Measurements from ENCODE around the gene ANO9. TPM values are rescaled to one million over a fixed set of nuclear protein-coding genes. Genes with fewer than 3 reads are reported as not detected.
"Not testable (repeated sequence)": the region's sequence is repeated elsewhere in the genome, so short reads cannot be mapped to it uniquely, and the experiment has no call there.

Gene ANO9
- total RNA-seq, 1 donor from 2014 or later: 31.0 TPM

DNA sequence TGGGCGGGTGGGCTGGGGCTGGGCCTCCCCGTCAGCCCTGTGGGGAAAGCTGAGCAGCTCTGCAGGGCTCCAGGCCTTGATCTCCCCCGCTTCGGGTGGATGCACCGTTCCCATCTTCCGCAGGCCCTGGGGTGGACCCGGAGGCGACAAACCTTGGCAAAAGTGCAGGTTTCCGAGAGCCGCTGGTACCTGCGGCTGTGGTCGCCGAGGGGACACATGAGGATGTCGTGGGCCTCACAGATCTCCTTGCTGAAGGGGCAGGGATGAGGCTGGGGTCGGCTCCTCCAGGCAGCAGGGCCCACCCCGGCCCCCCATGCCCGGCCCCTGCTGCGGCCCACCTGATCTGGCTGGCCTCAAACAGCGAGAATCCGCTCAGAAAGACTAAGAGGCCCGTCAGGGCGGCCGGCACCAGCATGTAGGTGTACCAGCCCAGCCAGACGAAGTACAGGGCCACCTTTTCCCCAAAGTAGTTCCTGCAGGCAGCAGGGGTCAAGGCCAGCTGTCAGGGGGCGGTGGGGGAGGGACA lies 11.8 kb downstream of the ANO9 start:
- no peaks in the 10 kb centered on the region for H3K4me1 Mint-ChIP-seq (ENCODE audit: low read depth)
- no peak for DNase-seq (ENCODE audit: low spot score, unreplicated experiment)
- TF ChIP-seq, protein P1, sequence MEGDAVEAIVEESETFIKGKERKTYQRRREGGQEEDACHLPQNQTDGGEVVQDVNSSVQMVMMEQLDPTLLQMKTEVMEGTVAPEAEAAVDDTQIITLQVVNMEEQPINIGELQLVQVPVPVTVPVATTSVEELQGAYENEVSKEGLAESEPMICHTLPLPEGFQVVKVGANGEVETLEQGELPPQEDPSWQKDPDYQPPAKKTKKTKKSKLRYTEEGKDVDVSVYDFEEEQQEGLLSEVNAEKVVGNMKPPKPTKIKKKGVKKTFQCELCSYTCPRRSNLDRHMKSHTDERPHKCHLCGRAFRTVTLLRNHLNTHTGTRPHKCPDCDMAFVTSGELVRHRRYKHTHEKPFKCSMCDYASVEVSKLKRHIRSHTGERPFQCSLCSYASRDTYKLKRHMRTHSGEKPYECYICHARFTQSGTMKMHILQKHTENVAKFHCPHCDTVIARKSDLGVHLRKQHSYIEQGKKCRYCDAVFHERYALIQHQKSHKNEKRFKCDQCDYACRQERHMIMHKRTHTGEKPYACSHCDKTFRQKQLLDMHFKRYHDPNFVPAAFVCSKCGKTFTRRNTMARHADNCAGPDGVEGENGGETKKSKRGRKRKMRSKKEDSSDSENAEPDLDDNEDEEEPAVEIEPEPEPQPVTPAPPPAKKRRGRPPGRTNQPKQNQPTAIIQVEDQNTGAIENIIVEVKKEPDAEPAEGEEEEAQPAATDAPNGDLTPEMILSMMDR (IDR thresholded peaks at IDR 0.05; ENCODE audit: unreplicated experiment): no peak
- H3K36me3 Mint-ChIP-seq (ENCODE audit: insufficient read depth): peaks cover 2% of the 10 kb centered on the region
- H3K27ac Mint-ChIP-seq: no peak overlapping the region
- H3K9me3 Mint-ChIP-seq (ENCODE audit: low read depth): no peaks in the 10 kb centered on the region
- peaks cover 8% of the 10 kb centered on the region for H3K27me3 Mint-ChIP-seq
- no peak overlapping the region for H3K4me3 Mint-ChIP-seq (ENCODE audit: low read depth)

DNA sequence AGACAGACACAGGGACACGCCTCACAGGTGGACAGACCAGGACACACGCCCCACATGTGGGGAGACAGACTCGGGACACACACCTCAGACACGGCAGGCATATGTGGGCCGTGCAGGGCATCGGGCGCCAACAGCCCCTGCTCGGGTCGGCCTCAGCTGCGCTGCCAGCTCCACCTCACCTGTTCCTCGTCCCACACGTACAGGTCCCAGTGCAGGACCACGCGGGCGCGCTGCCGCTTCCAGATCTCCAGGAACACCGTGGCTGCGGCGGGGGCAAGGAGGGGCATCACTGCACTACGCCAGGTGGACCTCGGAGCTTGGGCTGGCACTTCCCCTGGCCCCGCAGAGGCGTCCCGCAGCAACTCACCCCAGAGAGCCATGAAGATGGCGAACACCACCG lies 12.4 kb downstream of the ANO9 start:
- DNase-seq (ENCODE audit: low spot score, unreplicated experiment): no peak

GRCh38 chr11:428295-428694 lies 13.5 kb downstream of the ANO9 start:
- Mint-ChIP-seq H3K27ac (no peak overlapping the region), H3K27me3 (peaks cover 19% of the 10 kb centered on the region), H3K9me3 (ENCODE audit: low read depth) (no peaks in the 10 kb centered on the region), H3K4me1 (ENCODE audit: low read depth) (no peaks in the 10 kb centered on the region), H3K36me3 (ENCODE audit: insufficient read depth) (peaks cover 2% of the 10 kb centered on the region), H3K4me3 (ENCODE audit: low read depth) (no peak overlapping the region)
- TF ChIP-seq, protein P1 (IDR thresholded peaks at IDR 0.05; ENCODE audit: unreplicated experiment): no peak
- no peak for DNase-seq (ENCODE audit: low spot score, unreplicated experiment)

More for the DNA sequence above, 12.4 kb downstream of the ANO9 start:
- no peaks in the 10 kb centered on the region for H3K4me1 Mint-ChIP-seq (ENCODE audit: low read depth)
- H3K27ac Mint-ChIP-seq: no peak overlapping the region
- H3K36me3 Mint-ChIP-seq (ENCODE audit: insufficient read depth): peaks cover 2% of the 10 kb centered on the region
- peaks cover 13% of the 10 kb centered on the region for H3K27me3 Mint-ChIP-seq
- TF ChIP-seq, protein P1 (IDR thresholded peaks at IDR 0.05; ENCODE audit: unreplicated experiment): no peak
- no peaks in the 10 kb centered on the region for H3K9me3 Mint-ChIP-seq (ENCODE audit: low read depth)
- no peak overlapping the region for H3K4me3 Mint-ChIP-seq (ENCODE audit: low read depth)

DNA sequence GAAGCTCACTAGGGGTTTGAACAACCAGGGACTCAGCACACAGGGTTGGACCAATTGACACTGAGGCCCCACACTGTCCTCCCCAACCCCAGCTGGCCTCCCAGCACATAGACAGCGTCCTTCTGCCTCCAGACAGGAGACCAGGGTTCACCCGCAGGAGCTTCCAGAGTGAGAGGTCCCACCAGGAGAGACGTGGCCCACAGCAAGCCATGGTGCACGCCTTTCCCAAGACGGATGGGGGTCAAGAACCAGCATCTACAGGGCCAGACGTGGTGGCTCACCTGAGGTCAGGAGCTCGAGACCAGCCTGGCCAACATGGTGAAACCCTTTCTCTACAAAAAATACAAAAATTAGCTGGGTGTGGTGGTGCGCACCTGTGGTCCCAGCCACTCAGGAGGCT lies 15.0 kb downstream of the ANO9 start:
- Mint-ChIP-seq H3K36me3 (ENCODE audit: insufficient read depth) (peaks cover 2% of the 10 kb centered on the region), H3K9me3 (ENCODE audit: low read depth) (no peaks in the 10 kb centered on the region), H3K4me3 (ENCODE audit: low read depth) (no peak overlapping the region), H3K27ac (no peak overlapping the region), H3K4me1 (ENCODE audit: low read depth) (no peaks in the 10 kb centered on the region), H3K27me3 (peaks cover 25% of the 10 kb centered on the region)
- no peak for DNase-seq (ENCODE audit: low spot score, unreplicated experiment)
- TF ChIP-seq, protein P1 (IDR thresholded peaks at IDR 0.05; ENCODE audit: unreplicated experiment): no peak

DNA sequence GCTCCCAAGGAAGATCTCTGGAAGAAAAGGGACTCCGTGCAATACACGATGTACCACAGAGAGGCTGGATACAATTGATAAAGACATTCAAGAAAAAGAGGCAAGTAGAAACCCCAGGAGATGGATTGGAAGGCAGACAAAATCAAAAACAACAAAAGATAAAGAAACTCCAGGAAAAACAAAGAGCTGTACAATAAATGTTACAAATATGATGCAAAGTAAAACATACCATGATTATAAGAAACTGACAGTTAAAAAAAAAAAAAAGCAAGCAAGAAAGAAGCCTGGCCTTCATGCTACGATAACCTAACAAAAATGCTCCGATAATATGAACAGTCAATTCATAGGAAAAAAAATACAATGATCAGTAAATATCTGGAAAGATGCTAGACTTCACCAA lies 16.5 kb downstream of the ANO9 start:
- DNase-seq (ENCODE audit: low spot score, unreplicated experiment): no peak
- peaks cover 25% of the 10 kb centered on the region for H3K27me3 Mint-ChIP-seq
- no peaks in the 10 kb centered on the region for H3K9me3 Mint-ChIP-seq (ENCODE audit: low read depth)
- no peak overlapping the region for H3K4me3 Mint-ChIP-seq (ENCODE audit: low read depth)
- peaks cover 2% of the 10 kb centered on the region for H3K36me3 Mint-ChIP-seq (ENCODE audit: insufficient read depth)
- no peaks in the 10 kb centered on the region for H3K4me1 Mint-ChIP-seq (ENCODE audit: low read depth)
- H3K27ac Mint-ChIP-seq: no peak overlapping the region
- TF ChIP-seq, protein P1 (IDR thresholded peaks at IDR 0.05; ENCODE audit: unreplicated experiment): no peak

- H3K27ac Mint-ChIP-seq; H3K4me3 Mint-ChIP-seq (ENCODE audit: low read depth); H3K36me3 Mint-ChIP-seq (ENCODE audit: insufficient read depth); H3K9me3 Mint-ChIP-seq (ENCODE audit: low read depth); DNase-seq (ENCODE audit: low spot score, unreplicated experiment); H3K4me1 Mint-ChIP-seq (ENCODE audit: low read depth): not testable (repeated sequence)
- H3K27me3 Mint-ChIP-seq: peaks cover 25% of the 10 kb centered on the region
Observed at GRCh38 chr11:424766-425165, 17.0 kb downstream of the ANO9 start.

Data from progenitor cell of endocrine pancreas (in vitro differentiated cells).